ENCODE data around the gene ZNF521.

The ZNF521 gene

GRCh38 chr18:25248755-25249154 is 103.2 kb downstream of the ZNF521 start:
- H3K4me2 ChIP-seq (ENCODE audit: low read depth, low read length, poor library complexity, severe bottlenecking), result no peak overlapping the region
- no peaks in the 10 kb centered on the region for H3K9me2 ChIP-seq (replicated peaks; ENCODE audit: insufficient read depth, low read length)
- no peak overlapping the region for H2AFZ ChIP-seq (ENCODE audit: low read depth, low read length, severe bottlenecking)
- no peaks in the 10 kb centered on the region for H3K36me3 ChIP-seq (ENCODE audit: low read length)
- H3K27me3 ChIP-seq (ENCODE audit: low read length), result no peaks in the 10 kb centered on the region
- no peaks in the 10 kb centered on the region for H3K79me2 ChIP-seq (ENCODE audit: insufficient read depth, low read length)
- no peaks in the 10 kb centered on the region for H4K20me1 ChIP-seq (ENCODE audit: low read depth, low read length)
- H3K4me3 ChIP-seq (ENCODE audit: insufficient read depth, low read length, poor library complexity, severe bottlenecking), result no peak overlapping the region
- H3K9me3 ChIP-seq (ENCODE audit: insufficient read depth, low read length), result no peaks in the 10 kb centered on the region
- H3F3A ChIP-seq (ENCODE audit: insufficient read depth), result no peaks in the 10 kb centered on the region
- H3K9ac ChIP-seq (ENCODE audit: low read length), result no peak overlapping the region
- TF ChIP-seq CTCF (IDR thresholded peaks at IDR 0.05; ENCODE audit: insufficient read depth, low read length, poor library complexity, severe bottlenecking), result no peak
- no peak for TF ChIP-seq EZH2phosphoT487 (conservative IDR thresholded peaks at IDR 0.05; ENCODE audit: low read length)
- H3K27ac ChIP-seq (ENCODE audit: low read depth, low read length), result no peak overlapping the region

- Histone ChIP-seq H2AFZ (ENCODE audit: low read depth, low read length, severe bottlenecking) (no peak overlapping the region), H3F3A (ENCODE audit: insufficient read depth) (no peaks in the 10 kb centered on the region), H3K4me2 (ENCODE audit: low read depth, low read length, poor library complexity, severe bottlenecking) (no peak overlapping the region), H3K27me3 (ENCODE audit: low read length) (no peaks in the 10 kb centered on the region), H3K36me3 (ENCODE audit: low read length) (no peaks in the 10 kb centered on the region), H4K20me1 (ENCODE audit: low read depth, low read length) (no peaks in the 10 kb centered on the region), H3K9ac (ENCODE audit: low read length) (no peak overlapping the region), H3K4me3 (ENCODE audit: insufficient read depth, low read length, poor library complexity, severe bottlenecking) (no peak overlapping the region), H3K79me2 (ENCODE audit: insufficient read depth, low read length) (no peaks in the 10 kb centered on the region), H3K9me3 (ENCODE audit: insufficient read depth, low read length) (no peaks in the 10 kb centered on the region), H3K9me2 (replicated peaks; ENCODE audit: insufficient read depth, low read length) (no peaks in the 10 kb centered on the region), H3K27ac (ENCODE audit: low read depth, low read length) (no peak overlapping the region)
- no peak for TF ChIP-seq EZH2phosphoT487 (conservative IDR thresholded peaks at IDR 0.05; ENCODE audit: low read length)
- no peak for TF ChIP-seq CTCF (IDR thresholded peaks at IDR 0.05; ENCODE audit: insufficient read depth, low read length, poor library complexity, severe bottlenecking)
These were observed 104.2 kb downstream of the ZNF521 start for GRCh38 chr18:25247725-25248124.

- Histone ChIP-seq H3K27ac (ENCODE audit: low read depth, low read length) (no peak overlapping the region), H2AFZ (ENCODE audit: low read depth, low read length, severe bottlenecking) (no peak overlapping the region), H3K9me2 (replicated peaks; ENCODE audit: insufficient read depth, low read length) (no peaks in the 10 kb centered on the region), H3K4me3 (ENCODE audit: insufficient read depth, low read length, poor library complexity, severe bottlenecking) (no peak overlapping the region), H3K79me2 (ENCODE audit: insufficient read depth, low read length) (no peaks in the 10 kb centered on the region), H3K9ac (ENCODE audit: low read length) (no peak overlapping the region), H3K36me3 (ENCODE audit: low read length) (no peaks in the 10 kb centered on the region), H3K9me3 (ENCODE audit: insufficient read depth, low read length) (no peaks in the 10 kb centered on the region), H3K4me2 (ENCODE audit: low read depth, low read length, poor library complexity, severe bottlenecking) (no peak overlapping the region), H3F3A (ENCODE audit: insufficient read depth) (no peaks in the 10 kb centered on the region), H4K20me1 (ENCODE audit: low read depth, low read length) (no peaks in the 10 kb centered on the region), H3K27me3 (ENCODE audit: low read length) (no peaks in the 10 kb centered on the region)
- TF ChIP-seq EZH2phosphoT487 (conservative IDR thresholded peaks at IDR 0.05; ENCODE audit: low read length) (no peak), CTCF (IDR thresholded peaks at IDR 0.05; ENCODE audit: insufficient read depth, low read length, poor library complexity, severe bottlenecking) (no peak)
These were observed 106.9 kb downstream of the ZNF521 start for GRCh38 chr18:25244924-25245698.

All from SU-DHL-6 (cell line).